ENCODE measurements around the gene NSUN5. TPM values are rescaled to one million over a fixed set of nuclear protein-coding genes. Genes with fewer than 3 reads are reported as not detected.

The NSUN5 gene
- total RNA-seq, 1 donor from 2014 or later = 15.9 TPM

DNA sequence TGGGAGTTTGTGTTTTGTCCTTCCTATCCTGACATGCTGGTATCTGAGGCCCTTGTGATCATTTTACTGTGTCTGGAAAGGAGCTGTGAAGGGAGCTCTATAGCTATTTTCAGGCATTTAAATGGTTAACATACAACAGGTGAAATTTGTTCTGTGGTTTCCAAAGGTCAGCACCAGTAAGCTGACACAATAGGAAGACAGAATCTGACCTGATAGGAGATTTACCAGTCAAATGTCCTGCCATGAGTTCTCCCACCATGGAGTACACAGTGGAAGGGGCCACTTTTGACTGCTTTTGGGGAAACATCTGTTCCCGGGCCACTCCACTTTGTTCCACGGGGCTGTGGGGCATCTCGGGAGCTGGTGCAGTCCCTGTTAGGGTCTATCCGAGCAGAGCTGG lies 36.9 kb upstream of the NSUN5 start:
- H3K36me3 ChIP-seq = no peaks in the 10 kb centered on the region
- peaks cover 27% of the 10 kb centered on the region for H3K27me3 ChIP-seq (ENCODE audit: low read depth)
- H3K4me3 ChIP-seq = no peak overlapping the region
- intact Hi-C loops (cut with micrococcal nuclease) = no loop called here
- H3K4me1 ChIP-seq = peaks cover 2% of the 10 kb centered on the region
- TF ChIP-seq CTCF (IDR thresholded peaks at IDR 0.05; ENCODE audit: borderline replicate concordance) = no peak
- no peak for DNase-seq
- no peaks in the 10 kb centered on the region for H3K9me3 ChIP-seq (replicated peaks)
- H3K27ac ChIP-seq (replicated peaks) = no peak overlapping the region

DNA sequence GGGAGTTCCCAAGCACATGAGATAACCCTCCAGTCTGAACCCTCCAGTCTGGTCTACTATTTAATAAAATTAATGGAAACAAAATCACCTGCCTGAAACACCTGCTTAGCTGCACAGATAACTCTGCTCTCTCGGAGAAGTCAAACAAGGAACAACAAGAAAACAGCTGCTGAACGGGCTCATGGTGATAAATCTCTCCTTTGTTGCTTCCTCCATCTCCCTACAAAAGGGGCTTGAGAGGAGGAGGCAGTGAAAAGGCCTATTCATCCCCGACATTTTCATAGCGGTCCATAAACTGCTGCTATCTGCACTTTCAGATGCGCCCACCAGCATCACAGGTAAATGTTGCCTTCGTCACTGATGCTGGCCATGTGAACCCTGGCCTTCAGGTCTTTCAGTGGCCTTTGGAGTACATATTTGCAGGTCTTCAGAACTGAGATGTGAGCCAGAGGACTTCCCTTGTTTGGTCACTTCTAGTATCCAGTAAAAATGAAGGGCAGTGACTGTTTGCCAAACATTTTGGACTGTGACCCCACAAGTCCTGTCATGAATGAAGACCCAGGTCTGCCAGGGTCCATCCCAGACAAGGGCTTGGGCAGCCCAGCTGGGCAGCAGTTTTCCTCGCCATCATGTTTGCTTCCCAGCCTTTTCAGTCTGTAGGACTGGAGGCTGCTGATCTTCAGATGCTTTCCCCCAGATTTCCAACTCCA lies 35.2 kb upstream of the NSUN5 start:
- Histone ChIP-seq H3K36me3 (no peaks in the 10 kb centered on the region), H3K27ac (replicated peaks) (no peak overlapping the region), H3K27me3 (ENCODE audit: low read depth) (peaks cover 32% of the 10 kb centered on the region), H3K9me3 (replicated peaks) (no peaks in the 10 kb centered on the region), H3K4me1 (no peaks in the 10 kb centered on the region), H3K4me3 (no peak overlapping the region)
- no peak for TF ChIP-seq CTCF (IDR thresholded peaks at IDR 0.05; ENCODE audit: borderline replicate concordance)
- intact Hi-C loops (cut with micrococcal nuclease) = no loop called here
- no peak for DNase-seq

DNA sequence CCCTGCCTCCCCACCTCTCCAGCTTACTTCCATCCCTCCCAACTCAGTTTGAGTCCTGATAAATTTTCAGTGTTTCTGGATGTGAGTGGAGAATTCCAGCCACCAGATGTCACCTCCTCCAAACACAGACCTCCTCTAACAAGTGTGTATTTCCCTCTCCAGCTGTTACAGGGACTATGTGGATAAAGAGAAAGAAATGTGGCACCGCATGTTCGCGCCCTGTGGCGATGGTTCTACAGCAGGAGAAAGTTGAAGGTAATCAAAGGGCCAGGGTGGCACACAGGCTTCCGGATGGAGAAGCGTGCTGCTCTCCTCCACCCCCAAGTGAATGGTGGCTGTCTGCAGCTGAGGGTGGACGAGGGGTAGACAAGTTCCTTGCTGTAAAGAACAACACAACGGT lies 34.0 kb upstream of the NSUN5 start:
- Histone ChIP-seq H3K9me3 (replicated peaks) (no peaks in the 10 kb centered on the region), H3K4me3 (peak overlapping the region; percentile 33), H3K27me3 (ENCODE audit: low read depth) (peaks cover 32% of the 10 kb centered on the region), H3K4me1 (no peaks in the 10 kb centered on the region), H3K36me3 (no peaks in the 10 kb centered on the region), H3K27ac (replicated peaks) (no peak overlapping the region)
- no peak for DNase-seq
- TF ChIP-seq CTCF (IDR thresholded peaks at IDR 0.05; ENCODE audit: borderline replicate concordance) = peak; percentile 66
- intact Hi-C loops (cut with micrococcal nuclease) = no loop called here

DNA sequence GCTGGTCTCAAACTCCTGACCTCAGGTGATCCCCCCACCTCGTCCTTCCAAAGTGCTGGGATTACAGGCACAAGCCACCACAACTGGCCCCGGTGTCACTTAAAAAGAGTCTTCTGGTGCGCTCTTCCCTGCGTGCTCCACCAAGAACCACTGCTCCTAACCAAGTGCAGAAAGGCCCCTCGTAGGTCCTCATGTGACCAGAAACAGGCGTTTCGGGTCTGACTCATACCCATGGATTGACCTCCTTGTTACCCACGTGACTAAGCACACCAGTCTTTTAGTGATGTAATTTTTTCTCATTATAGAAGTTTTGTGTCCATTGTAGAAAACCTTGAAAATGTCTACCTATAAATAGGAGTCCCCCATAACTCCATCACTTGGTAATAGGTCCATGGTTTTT lies 33.3 kb upstream of the NSUN5 start:
- DNase-seq = no peak
- Histone ChIP-seq H3K4me1 (no peaks in the 10 kb centered on the region), H3K27me3 (ENCODE audit: low read depth) (peaks cover 32% of the 10 kb centered on the region), H3K4me3 (no peak overlapping the region), H3K36me3 (no peaks in the 10 kb centered on the region), H3K27ac (replicated peaks) (no peak overlapping the region), H3K9me3 (replicated peaks) (no peaks in the 10 kb centered on the region)
- intact Hi-C loops (cut with micrococcal nuclease) = no loop called here
- TF ChIP-seq CTCF (IDR thresholded peaks at IDR 0.05; ENCODE audit: borderline replicate concordance) = no peak

DNA sequence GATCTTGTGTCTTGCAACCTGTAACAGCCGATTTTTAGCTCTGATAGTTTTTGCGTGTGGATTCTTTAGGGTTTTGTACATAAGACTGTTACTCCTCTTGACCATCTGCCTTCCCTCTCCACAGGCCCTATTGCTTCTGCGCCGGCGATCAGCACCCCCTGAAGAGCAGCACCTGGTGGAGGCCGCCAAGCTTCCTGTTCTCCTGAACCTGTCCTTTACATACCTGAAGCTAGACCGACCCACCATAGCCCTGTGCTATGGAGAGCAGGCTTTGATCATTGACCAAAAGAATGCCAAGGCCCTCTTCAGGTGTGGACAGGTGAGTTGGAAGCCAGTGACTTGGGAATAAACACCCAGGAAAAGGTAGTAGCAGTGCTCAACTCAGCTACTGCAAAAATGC lies 31.9 kb upstream of the NSUN5 start:
- TF ChIP-seq CTCF (IDR thresholded peaks at IDR 0.05; ENCODE audit: borderline replicate concordance) = no peak
- intact Hi-C loops (cut with micrococcal nuclease) = no loop called here
- Histone ChIP-seq H3K27ac (replicated peaks) (no peak overlapping the region), H3K27me3 (ENCODE audit: low read depth) (peaks cover 28% of the 10 kb centered on the region), H3K4me3 (no peak overlapping the region), H3K4me1 (no peaks in the 10 kb centered on the region), H3K36me3 (no peaks in the 10 kb centered on the region), H3K9me3 (replicated peaks) (no peaks in the 10 kb centered on the region)
- no peak for DNase-seq

Measured in left ventricle myocardium inferior (tissue), 1 donor.